ENCODE data around the gene PDGFD. TPM values are rescaled to one million over a fixed set of nuclear protein-coding genes. Genes with fewer than 3 reads are reported as not detected.

PDGFD gene
- total RNA-seq, 1 donor from 2014 or later = 3.4 TPM

- DNase-seq (ENCODE audit: low read depth) = no peak
- Histone ChIP-seq H3K27me3 (ENCODE audit: control insufficient read depth, insufficient read depth, low read length) (no peaks in the 10 kb centered on the region), H3K36me3 (ENCODE audit: control insufficient read depth, insufficient read depth, low read length) (no peaks in the 10 kb centered on the region), H3K4me3 (ENCODE audit: low read depth, low read length) (no peak overlapping the region)
- TF ChIP-seq CTCF (IDR thresholded peaks at IDR 0.05; ENCODE audit: insufficient read depth, low read length, poor library complexity, severe bottlenecking) = no peak
Measured at GRCh38 chr11:104129145-104129544, 34.8 kb downstream of the PDGFD start.

GRCh38 chr11:104127828-104128227, 36.1 kb downstream of the PDGFD start:
- no peaks in the 10 kb centered on the region for H3K27me3 ChIP-seq (ENCODE audit: control insufficient read depth, insufficient read depth, low read length)
- TF ChIP-seq CTCF (IDR thresholded peaks at IDR 0.05; ENCODE audit: insufficient read depth, low read length, poor library complexity, severe bottlenecking) = no peak
- DNase-seq (ENCODE audit: low read depth) = no peak

GRCh38 chr11:104126464-104126863, 37.5 kb downstream of the PDGFD start:
- TF ChIP-seq CTCF (IDR thresholded peaks at IDR 0.05; ENCODE audit: insufficient read depth, low read length, poor library complexity, severe bottlenecking) = no peak
- no peak for DNase-seq (ENCODE audit: low read depth)
- Histone ChIP-seq H3K27me3 (ENCODE audit: control insufficient read depth, insufficient read depth, low read length) (no peaks in the 10 kb centered on the region), H3K36me3 (ENCODE audit: control insufficient read depth, insufficient read depth, low read length) (no peaks in the 10 kb centered on the region), H3K4me3 (ENCODE audit: low read depth, low read length) (no peak overlapping the region)

More at GRCh38 chr11:104127828-104128227, 36.1 kb downstream of the PDGFD start:
- Histone ChIP-seq H3K4me3 (ENCODE audit: low read depth, low read length) (no peak overlapping the region), H3K36me3 (ENCODE audit: control insufficient read depth, insufficient read depth, low read length) (no peaks in the 10 kb centered on the region)

GRCh38 chr11:104124979-104125378, 39.0 kb downstream of the PDGFD start:
- no peak for DNase-seq (ENCODE audit: low read depth)
- Histone ChIP-seq H3K27me3 (ENCODE audit: control insufficient read depth, insufficient read depth, low read length) (no peaks in the 10 kb centered on the region), H3K4me3 (ENCODE audit: low read depth, low read length) (no peak overlapping the region), H3K36me3 (ENCODE audit: control insufficient read depth, insufficient read depth, low read length) (no peaks in the 10 kb centered on the region)
- no peak for TF ChIP-seq CTCF (IDR thresholded peaks at IDR 0.05; ENCODE audit: insufficient read depth, low read length, poor library complexity, severe bottlenecking)

GRCh38 chr11:104122836-104123235, 41.1 kb downstream of the PDGFD start:
- no peaks in the 10 kb centered on the region for H3K36me3 ChIP-seq (ENCODE audit: control insufficient read depth, insufficient read depth, low read length)
- H3K27me3 ChIP-seq (ENCODE audit: control insufficient read depth, insufficient read depth, low read length) = no peaks in the 10 kb centered on the region
- no peak for DNase-seq (ENCODE audit: low read depth)
- no peak overlapping the region for H3K4me3 ChIP-seq (ENCODE audit: low read depth, low read length)
- no peak for TF ChIP-seq CTCF (IDR thresholded peaks at IDR 0.05; ENCODE audit: insufficient read depth, low read length, poor library complexity, severe bottlenecking)

GRCh38 chr11:104122011-104122635, 41.8 kb downstream of the PDGFD start:
- DNase-seq (ENCODE audit: low read depth) = no peak
- no peak for TF ChIP-seq CTCF (IDR thresholded peaks at IDR 0.05; ENCODE audit: insufficient read depth, low read length, poor library complexity, severe bottlenecking)
- Histone ChIP-seq H3K27me3 (ENCODE audit: control insufficient read depth, insufficient read depth, low read length) (no peaks in the 10 kb centered on the region), H3K4me3 (ENCODE audit: low read depth, low read length) (no peak overlapping the region), H3K36me3 (ENCODE audit: control insufficient read depth, insufficient read depth, low read length) (no peaks in the 10 kb centered on the region)

All from kidney epithelial cell (primary cell).